CD4-positive, alpha-beta T cell (primary cell): ENCODE measurements around the gene LCAT. TPM values are rescaled to one million over a fixed set of nuclear protein-coding genes. Genes with fewer than 3 reads are reported as not detected.
A peak's percentile ranks its signal among the peaks of the same experiment; 100 is the strongest.

Experiments
- ATAC-seq: fragments of 200-7000 bp; cut with Tn5 transposase; one replicate; pipeline ENCODE4 v1.10.0; 2022; ENCODE audit warnings: mild to moderate bottlenecking; ENCODE audit not compliant: poor library complexity
- CTCF ChIA-PET: fragments of 350-600 bp; sonication (Branson Sonifier 250); formaldehyde crosslinking; loops from one replicate; lab custom pipeline; 2021; ENCODE audit warnings: antibody characterized with exemption, inconsistent platforms; lab: Charles Lee
- POLR2A ChIA-PET: fragments of 350-600 bp; sonication (Branson Sonifier 250); formaldehyde crosslinking; loops from one replicate; lab custom pipeline; 2021; ENCODE audit warnings: antibody characterized with exemption, inconsistent platforms; lab: Charles Lee
- DNase-seq, 14 experiments: peaks; one replicate each; pipeline ENCODE4 v3.0.0-alpha.2; 2013 to 2020; ENCODE audit warnings: mixed read lengths in 2 of 14
- H3K27ac ChIP-seq, 2 donors: one replicate each; pipeline versions ENCODE4 v1.5.1 to v1.7.0; 2013; ENCODE audit warnings: low read length in 2 of 2, low read depth in 1 of 2, mild to moderate bottlenecking in 1 of 2
- H3K27me3 ChIP-seq, 2 experiments: 1 replicate in 1 of 2; 2 replicates in 1 of 2; pipeline versions ENCODE4 v1.6.1 to v1.7.0; 2013; ENCODE audit warnings: low read length in 2 of 2, control low read depth in 1 of 2, mild to moderate bottlenecking in 1 of 2, moderate library complexity in 1 of 2; ENCODE audit not compliant: insufficient read depth in 2 of 2, control insufficient read depth in 1 of 2
- H3K36me3 ChIP-seq: one replicate; pipeline ENCODE4 v1.6.1; 2013; ENCODE audit warnings: low read length, control low read depth; ENCODE audit not compliant: insufficient read depth
- H3K4me1 ChIP-seq: one replicate; pipeline ENCODE4 v1.6.1; 2013; ENCODE audit warnings: low read length, control low read depth; ENCODE audit not compliant: insufficient read depth
- H3K4me3 ChIP-seq: one replicate; pipeline ENCODE4 v1.5.1; 2013; ENCODE audit warnings: mild to moderate bottlenecking, low read length, moderate library complexity
- H3K9me3 ChIP-seq, 2 experiments: 1 replicate in 1 of 2; 2 replicates in 1 of 2; pipeline versions ENCODE4 v1.6.1 to v1.7.0; 2013; ENCODE audit warnings: low read length in 2 of 2, mild to moderate bottlenecking in 2 of 2, control low read depth in 1 of 2, moderate library complexity in 1 of 2; ENCODE audit not compliant: control insufficient read depth in 1 of 2, insufficient read depth in 1 of 2
- H3K27ac Mint-ChIP-seq: one replicate; pipeline ENCODE4 v1.8.0; 2020; ENCODE audit warnings: mixed read lengths
- H3K27me3 Mint-ChIP-seq: one replicate; pipeline ENCODE4 v1.8.0; 2021; ENCODE audit warnings: mixed read lengths
- H3K36me3 Mint-ChIP-seq: one replicate; pipeline ENCODE4 v1.8.0; 2021; ENCODE audit warnings: low read depth, mixed read lengths
- H3K4me1 Mint-ChIP-seq: one replicate; pipeline ENCODE4 v1.8.0; 2021; ENCODE audit warnings: low read depth, mixed read lengths
- H3K4me3 Mint-ChIP-seq: one replicate; pipeline ENCODE4 v1.8.0; 2020; ENCODE audit warnings: mild to moderate bottlenecking, mixed read lengths
- H3K9me3 Mint-ChIP-seq: one replicate; pipeline ENCODE4 v1.8.0; 2020; ENCODE audit warnings: mixed read lengths
- CTCF ChIP-seq: fragments of 200-600 bp; IDR thresholded peaks from one replicate; pipeline ENCODE4 v1.8.0; 2022; ENCODE audit warnings: antibody characterized with exemption, mild to moderate bottlenecking
- intact Hi-C, 2 experiments: fragments of 100-400 bp; cut with DNase I in 1 of 2; cut with micrococcal nuclease in 1 of 2; formaldehyde crosslinking; loops; one replicate each; pipeline versions ENCODE4 v1.15.1 to v1.9.0; 2023 to 2025; cut with DNase I, micrococcal nuclease
- polyA plus RNA-seq, 2 donors: library from polyadenylated mRNA; unstranded; fragments of 120-200 nt; gene quantifications; one replicate each; pipeline ENCODE4 v1.2.1, GENCODE V29; 2013
- total RNA-seq, 174 experiments: library from RNA in 2 of 174; stranded (reverse) in 2 of 174; gene quantifications; one replicate each; pipeline ENCODE4 v1.2.3 and lab custom pipeline; 2021 to 2026

LCAT gene
- total RNA-seq (1 to 10 TPM; 5.9 to 6.3 TPM), total RNA-seq (lab: John Stamatoyannopoulos, UW) (0.75 to 9.1 (median 3.8) reads per million in 172 experiments)
- 7.2 TPM for polyA plus RNA-seq (2013, experiment 1 of 2)
- 9.1 TPM for polyA plus RNA-seq (2013, experiment 2 of 2)

GRCh38 chr16:67943619-67944504, at the start of gene LCAT:
TSS of gene LCAT (minus strand) at chr16:67944120. CDS start at chr16:67944101, 19 bp downstream.
- peaks cover 28% of the 10 kb centered on the region for H3K4me1 Mint-ChIP-seq
- H3K9me3 ChIP-seq: no peaks in the 10 kb centered on the region
- H3K27ac Mint-ChIP-seq: no peak within 1 kb of the TSS
- peaks cover 43% of the 10 kb centered on the region for H3K4me1 ChIP-seq
- intact Hi-C loops: no loop called here
- H3K27me3 Mint-ChIP-seq: no peaks in the 10 kb centered on the region
- ATAC-seq: no peak
- no peak within 1 kb of the TSS for H3K4me3 ChIP-seq
- no peak for DNase-seq
- no peak within 1 kb of the TSS for H3K4me3 Mint-ChIP-seq
- ChIA-PET POLR2A (interaction anchor here (1.2 kb wide), 1 partner anchor 8 kb away, joined by 5 read pairs; the partner anchor contains the start of gene PSMB10), CTCF (interaction anchor here (0.8 to 1.5 kb wide), 2 partner anchors 127 to 423 kb away, joined by 3 to 4 read pairs; no protein-coding TSS in a partner anchor)
- no peaks in the 10 kb centered on the region for H3K9me3 Mint-ChIP-seq
- no peaks in the 10 kb centered on the region for H3K27me3 ChIP-seq
- peaks cover 41% of the 10 kb centered on the region for H3K36me3 ChIP-seq
- H3K36me3 Mint-ChIP-seq: peaks cover 15% of the 10 kb centered on the region
- no peak for TF ChIP-seq CTCF
- H3K27ac ChIP-seq: no peak within 1 kb of the TSS

GRCh38 chr16:67993207-67994039, 49.5 kb upstream of the LCAT start:
- Histone ChIP-seq H3K27me3 (no peaks in the 10 kb centered on the region), H3K36me3 (peaks cover 21% of the 10 kb centered on the region), H3K4me3 (peak overlapping the region; percentile 63), H3K27ac (peak overlapping the region; percentile 76 to 90), H3K9me3 (peaks cover 0 to 12% of the 10 kb centered on the region in 2 experiments), H3K4me1 (peaks cover 55% of the 10 kb centered on the region)
- POLR2A ChIA-PET: interaction anchor here (0.8 to 3.0 kb wide), 5 partner anchors 12 to 333 kb away, joined by 3 to 23 read pairs (median 5); partner anchors contain the start of genes ACD, DDX28, DUS2 and PSMB10
- Mint-ChIP-seq H3K4me3 (peak overlapping the region; percentile 89), H3K4me1 (peaks cover 36% of the 10 kb centered on the region), H3K9me3 (no peaks in the 10 kb centered on the region), H3K27ac (peak overlapping the region; percentile 93), H3K36me3 (peaks cover 27% of the 10 kb centered on the region), H3K27me3 (no peaks in the 10 kb centered on the region)
- CTCF ChIA-PET: interaction anchor here (0.6 to 1.2 kb wide), 2 partner anchors 48 to 211 kb away, joined by 3 to 12 read pairs; no protein-coding TSS in a partner anchor
- intact Hi-C loops: loop anchor here (1.0 to 2.0 kb wide), 4 partner anchors 29 to 237 kb away; partner anchors contain the start of genes DDX28 (in 2 of the 2) and DUS2 (in 2 of the 2)
- peak; percentile 92 for TF ChIP-seq CTCF
- DNase-seq: peak; percentile 69 to 93 (median 78)
- ATAC-seq: peak; percentile 91
